Immature natural killer cell (primary cell): ENCODE results near the gene SEC61A2. TPM values are rescaled to one million over a fixed set of nuclear protein-coding genes. Genes with fewer than 3 reads are reported as not detected.
"Not testable (repeated sequence)": the region's sequence is repeated elsewhere in the genome, so short reads cannot be mapped to it uniquely, and the experiment has no call there.

ENCODE experiments used
- DNase-seq, 3 donors: peaks; one replicate each; pipeline ENCODE4 v3.0.0; 2022; ENCODE audit warnings: mixed read lengths in 1 of 3
- H3K27ac Mint-ChIP-seq, 6 donors: one replicate each; pipeline ENCODE4 v1.8.0; 2020; ENCODE audit warnings: mixed read lengths in 6 of 6, mild to moderate bottlenecking in 5 of 6, inconsistent platforms in 4 of 6, moderate library complexity in 3 of 6
- H3K27me3 Mint-ChIP-seq, 3 donors: one replicate each; pipeline ENCODE4 v1.8.0; 2020 to 2021; ENCODE audit warnings: low read depth in 3 of 3, mild to moderate bottlenecking in 3 of 3, mixed read lengths in 3 of 3, moderate library complexity in 3 of 3, inconsistent platforms in 1 of 3
- H3K36me3 Mint-ChIP-seq, 3 donors: one replicate each; pipeline ENCODE4 v1.8.0; 2020; ENCODE audit warnings: mixed read lengths in 3 of 3, inconsistent platforms in 2 of 3, mild to moderate bottlenecking in 2 of 3
- H3K4me1 Mint-ChIP-seq, 2 donors: one replicate each; pipeline ENCODE4 v1.8.0; 2020; ENCODE audit warnings: inconsistent platforms in 2 of 2, mild to moderate bottlenecking in 2 of 2, mixed read lengths in 2 of 2, moderate library complexity in 1 of 2
- H3K4me3 Mint-ChIP-seq, 5 donors: one replicate each; pipeline ENCODE4 v1.8.0; 2020; ENCODE audit warnings: mild to moderate bottlenecking in 5 of 5, mixed read lengths in 5 of 5, inconsistent platforms in 3 of 5, moderate library complexity in 3 of 5
- H3K9me3 Mint-ChIP-seq, 6 donors: one replicate each; pipeline ENCODE4 v1.8.0; 2020; ENCODE audit warnings: mild to moderate bottlenecking in 6 of 6, mixed read lengths in 6 of 6, inconsistent platforms in 4 of 6, moderate library complexity in 3 of 6
- polyA plus RNA-seq, 3 donors: library from polyadenylated mRNA; unstranded; fragments of 300-500 nt; fragmentation: Illumina TruSeq; gene quantifications; one replicate each; pipeline ENCODE4 v1.2.3, GENCODE V29; 2021

Gene SEC61A2
- polyA plus RNA-seq = 1 to 10 TPM; 1.8 to 6.8 (median 2.7) TPM

GRCh38 chr10:12129222-12130111, at the start of gene SEC61A2:
TSS of gene SEC61A2 (plus strand) at chr10:12129677. CDS start at chr10:12129788, 111 bp downstream.
- H3K4me1 Mint-ChIP-seq = peaks cover 16 to 21% of the 10 kb centered on the region in 2 donors
- H3K27ac Mint-ChIP-seq = peak within 1 kb of the TSS; percentile 53 to 94 (median 84)
- peak within 1 kb of the TSS; percentile 86 to 92 (median 91) for H3K4me3 Mint-ChIP-seq
- peaks cover 0 to 10% (median 7%) of the 10 kb centered on the region in 3 donors for H3K27me3 Mint-ChIP-seq
- no peaks in the 10 kb centered on the region for H3K9me3 Mint-ChIP-seq
- H3K36me3 Mint-ChIP-seq = peaks cover 0 to 4% (median 0%) of the 10 kb centered on the region in 3 donors
- peak; percentile 97 to 98 (median 98) for DNase-seq

GRCh38 chr10:12081470-12081869, 48.0 kb upstream of the SEC61A2 start:
- H3K36me3 Mint-ChIP-seq = peaks cover 3 to 12% (median 10%) of the 10 kb centered on the region in 3 donors
- H3K27ac Mint-ChIP-seq = no peak overlapping the region
- no peaks in the 10 kb centered on the region for H3K9me3 Mint-ChIP-seq
- H3K27me3 Mint-ChIP-seq = no peaks in the 10 kb centered on the region
- H3K4me3 Mint-ChIP-seq = no peak overlapping the region
- no peak for DNase-seq
- peaks cover 0 to 5% of the 10 kb centered on the region in 2 donors for H3K4me1 Mint-ChIP-seq

- DNase-seq = no peak
- Mint-ChIP-seq H3K27ac (no peak overlapping the region), H3K27me3 (no peaks in the 10 kb centered on the region), H3K36me3 (peaks cover 3 to 17% (median 10%) of the 10 kb centered on the region in 3 donors), H3K9me3 (no peaks in the 10 kb centered on the region), H3K4me1 (peaks cover 0 to 5% of the 10 kb centered on the region in 2 donors), H3K4me3 (no peak overlapping the region)
Measured at GRCh38 chr10:12081879-12082557, 47.5 kb upstream of the SEC61A2 start.

GRCh38 chr10:12088919-12089318, 40.6 kb upstream of the SEC61A2 start:
- Mint-ChIP-seq H3K27ac (no peak overlapping the region), H3K4me3 (no peak overlapping the region), H3K9me3 (no peaks in the 10 kb centered on the region), H3K36me3 (peaks cover 19 to 52% (median 29%) of the 10 kb centered on the region in 3 donors), H3K4me1 (no peaks in the 10 kb centered on the region), H3K27me3 (peaks cover 0 to 1% (median 0%) of the 10 kb centered on the region in 3 donors)
- no peak for DNase-seq

- Mint-ChIP-seq H3K36me3 (peaks cover 17 to 53% (median 28%) of the 10 kb centered on the region in 3 donors), H3K27ac (peak overlapping the region in 1 of 6 donors; percentile 28), H3K4me1 (no peaks in the 10 kb centered on the region), H3K4me3 (no peak overlapping the region), H3K9me3 (no peaks in the 10 kb centered on the region), H3K27me3 (peaks cover 0 to 1% (median 0%) of the 10 kb centered on the region in 3 donors)
- no peak for DNase-seq
Measured at GRCh38 chr10:12091421-12091820, 38.1 kb upstream of the SEC61A2 start.

- not testable (repeated sequence) for H3K27me3 Mint-ChIP-seq, H3K4me1 Mint-ChIP-seq, H3K9me3 Mint-ChIP-seq, H3K4me3 Mint-ChIP-seq, DNase-seq
- H3K36me3 Mint-ChIP-seq = peaks cover 21 to 41% (median 31%) of the 10 kb centered on the region in 3 donors
- H3K27ac Mint-ChIP-seq = peak overlapping the region in 1 of 6 donors; percentile 33
Measured at GRCh38 chr10:12097361-12097760, 32.1 kb upstream of the SEC61A2 start.

GRCh38 chr10:12097791-12098190, 31.7 kb upstream of the SEC61A2 start:
- DNase-seq = no peak
- H3K4me1 Mint-ChIP-seq = no peaks in the 10 kb centered on the region
- H3K9me3 Mint-ChIP-seq = no peaks in the 10 kb centered on the region
- H3K27me3 Mint-ChIP-seq = no peaks in the 10 kb centered on the region
- no peak overlapping the region for H3K4me3 Mint-ChIP-seq
- no peak overlapping the region for H3K27ac Mint-ChIP-seq
- peaks cover 21 to 39% (median 31%) of the 10 kb centered on the region in 3 donors for H3K36me3 Mint-ChIP-seq

- no peak overlapping the region for H3K4me3 Mint-ChIP-seq
- H3K27ac Mint-ChIP-seq = no peak overlapping the region
- peaks cover 25 to 40% (median 31%) of the 10 kb centered on the region in 3 donors for H3K36me3 Mint-ChIP-seq
- H3K27me3 Mint-ChIP-seq = no peaks in the 10 kb centered on the region
- DNase-seq = no peak
- no peaks in the 10 kb centered on the region for H3K4me1 Mint-ChIP-seq
- H3K9me3 Mint-ChIP-seq = no peaks in the 10 kb centered on the region
Measured at GRCh38 chr10:12098966-12099365, 30.5 kb upstream of the SEC61A2 start.

- Mint-ChIP-seq H3K9me3 (no peaks in the 10 kb centered on the region), H3K27me3 (peaks cover 0 to 1% (median 0%) of the 10 kb centered on the region in 3 donors), H3K27ac (peak overlapping the region in 2 of 6 donors; percentile 17 to 59), H3K36me3 (peaks cover 15 to 50% (median 30%) of the 10 kb centered on the region in 3 donors), H3K4me3 (no peak overlapping the region), H3K4me1 (no peaks in the 10 kb centered on the region)
- no peak for DNase-seq
Measured at GRCh38 chr10:12103802-12104201, 25.7 kb upstream of the SEC61A2 start.

GRCh38 chr10:12107781-12108180, 21.7 kb upstream of the SEC61A2 start:
- peaks cover 13 to 33% (median 20%) of the 10 kb centered on the region in 3 donors for H3K36me3 Mint-ChIP-seq
- peaks cover 12 to 15% of the 10 kb centered on the region in 2 donors for H3K4me1 Mint-ChIP-seq
- no peak overlapping the region for H3K27ac Mint-ChIP-seq
- DNase-seq = no peak
- no peak overlapping the region for H3K4me3 Mint-ChIP-seq
- no peaks in the 10 kb centered on the region for H3K9me3 Mint-ChIP-seq
- H3K27me3 Mint-ChIP-seq = peaks cover 0 to 1% (median 0%) of the 10 kb centered on the region in 3 donors

- H3K27ac Mint-ChIP-seq = peak overlapping the region in 1 of 6 donors; percentile 38
- H3K4me3 Mint-ChIP-seq = no peak overlapping the region
- DNase-seq = no peak
- no peaks in the 10 kb centered on the region for H3K9me3 Mint-ChIP-seq
- H3K27me3 Mint-ChIP-seq = peaks cover 0 to 2% (median 1%) of the 10 kb centered on the region in 3 donors
- H3K36me3 Mint-ChIP-seq = peaks cover 8 to 25% (median 12%) of the 10 kb centered on the region in 3 donors
- peaks cover 18 to 21% of the 10 kb centered on the region in 2 donors for H3K4me1 Mint-ChIP-seq
Measured at GRCh38 chr10:12109286-12109685, 20.2 kb upstream of the SEC61A2 start.

- Mint-ChIP-seq H3K4me1 (peaks cover 21 to 31% of the 10 kb centered on the region in 2 donors), H3K27me3 (peaks cover 0 to 2% (median 0%) of the 10 kb centered on the region in 3 donors), H3K4me3 (no peak overlapping the region), H3K9me3 (no peaks in the 10 kb centered on the region), H3K36me3 (peaks cover 5 to 12% (median 10%) of the 10 kb centered on the region in 3 donors), H3K27ac (peak overlapping the region; percentile 0 to 91 (median 51))
- DNase-seq = no peak
Measured at GRCh38 chr10:12111528-12111927, 17.9 kb upstream of the SEC61A2 start.

- peaks cover 9 to 14% (median 10%) of the 10 kb centered on the region in 3 donors for H3K36me3 Mint-ChIP-seq
- no peak overlapping the region for H3K27ac Mint-ChIP-seq
- H3K27me3 Mint-ChIP-seq = peaks cover 0 to 2% (median 0%) of the 10 kb centered on the region in 3 donors
- no peak overlapping the region for H3K4me3 Mint-ChIP-seq
- H3K4me1 Mint-ChIP-seq = peaks cover 21 to 33% of the 10 kb centered on the region in 2 donors
- no peaks in the 10 kb centered on the region for H3K9me3 Mint-ChIP-seq
- no peak for DNase-seq
Measured at GRCh38 chr10:12113627-12114026, 15.8 kb upstream of the SEC61A2 start.

GRCh38 chr10:12121673-12122072, 7.8 kb upstream of the SEC61A2 start:
- DNase-seq = no peak
- H3K27ac Mint-ChIP-seq = no peak overlapping the region
- H3K4me1 Mint-ChIP-seq = peaks cover 0 to 2% of the 10 kb centered on the region in 2 donors
- peaks cover 0 to 3% (median 0%) of the 10 kb centered on the region in 3 donors for H3K27me3 Mint-ChIP-seq
- peaks cover 13 to 22% (median 14%) of the 10 kb centered on the region in 3 donors for H3K36me3 Mint-ChIP-seq
- H3K4me3 Mint-ChIP-seq = no peak overlapping the region
- H3K9me3 Mint-ChIP-seq = no peaks in the 10 kb centered on the region
